Right atrium auricular region (tissue), 2 donors: ENCODE results near the gene STARD9. TPM values are rescaled to one million over a fixed set of nuclear protein-coding genes. Genes with fewer than 3 reads are reported as not detected.

Experiments used
- DNase-seq: peaks from one replicate; pipeline ENCODE4 v3.0.0-alpha.2; 2019; ENCODE audit warnings: low spot score
- H3K27ac ChIP-seq, 2 donors: fragments of 200-600 bp; sonication (generic); 1 replicate in 1 of 2; 2 replicates in 1 of 2; pipeline ENCODE4 v1.5.1; 2016 to 2019
- H3K27me3 ChIP-seq, 2 donors: fragments of 200-600 bp; sonication (generic); one replicate each; pipeline versions ENCODE4 v1.5.1 to v1.6.0; 2017 to 2019
- H3K36me3 ChIP-seq: fragments of 200-600 bp; sonication (generic); one replicate; pipeline ENCODE4 v1.5.1; 2016
- H3K4me1 ChIP-seq, 2 donors: fragments of 200-600 bp; sonication (generic); one replicate each; pipeline versions ENCODE4 v1.5.1 to v1.6.0; 2017 to 2019
- H3K4me3 ChIP-seq, 2 donors: fragments of 200-600 bp; sonication (generic); 1 replicate in 1 of 2; 2 replicates in 1 of 2; pipeline ENCODE4 v1.5.1; 2017 to 2019; ENCODE audit warnings: mild to moderate bottlenecking in 1 of 2, moderate library complexity in 1 of 2
- H3K9me3 ChIP-seq, 2 donors: fragments of 200-600 bp; sonication (generic); one replicate each; pipeline ENCODE4 v1.5.1; 2019
- CTCF ChIP-seq, 2 donors: fragments of 200-600 bp; sonication (generic); IDR thresholded peaks; one replicate each; pipeline ENCODE4 v1.5.1; 2019; ENCODE audit warnings: antibody characterized with exemption in 2 of 2
- total RNA-seq, 2 donors: library from RNA; depleted of rRNA; stranded (reverse); fragments of >200 nt; gene quantifications; one replicate each; pipeline ENCODE4 v1.1.0, GENCODE V29; 2016

Gene STARD9
- 1 to 10 TPM; 8.3 to 8.8 TPM for total RNA-seq

- no peak for TF ChIP-seq CTCF (IDR thresholded peaks at IDR 0.05)
- DNase-seq: peak; percentile 97
- Histone ChIP-seq H3K27me3 (no peaks in the 10 kb centered on the region), H3K4me3 (peak within 1 kb of the TSS; percentile 70 to 91), H3K4me1 (peaks cover 0 to 45% of the 10 kb centered on the region in 2 donors), H3K27ac (peak within 1 kb of the TSS; percentile 94 to 95), H3K9me3 (no peaks in the 10 kb centered on the region), H3K36me3 (no peaks in the 10 kb centered on the region)
These were observed at the start of gene STARD9 for GRCh38 chr15:42575188-42576039. STARD9 (plus strand) TSS chr15:42575606; CDS start chr15:42575716, 110 bp downstream.

- Histone ChIP-seq H3K9me3 (no peaks in the 10 kb centered on the region), H3K36me3 (peaks cover 17% of the 10 kb centered on the region), H3K27ac (no peak overlapping the region), H3K4me3 (no peak overlapping the region), H3K27me3 (no peaks in the 10 kb centered on the region), H3K4me1 (no peaks in the 10 kb centered on the region)
- no peak for TF ChIP-seq CTCF (IDR thresholded peaks at IDR 0.05)
- DNase-seq: no peak
These were observed 46.4 kb upstream of the STARD9 start for GRCh38 chr15:42528970-42529369.

GRCh38 chr15:42533246-42533645, 42.2 kb upstream of the STARD9 start:
- H3K27me3 ChIP-seq: no peaks in the 10 kb centered on the region
- H3K36me3 ChIP-seq: peaks cover 17% of the 10 kb centered on the region
- DNase-seq: no peak
- no peak overlapping the region for H3K4me3 ChIP-seq
- no peaks in the 10 kb centered on the region for H3K9me3 ChIP-seq
- H3K27ac ChIP-seq: no peak overlapping the region
- H3K4me1 ChIP-seq: no peaks in the 10 kb centered on the region
- no peak for TF ChIP-seq CTCF (IDR thresholded peaks at IDR 0.05)

- Histone ChIP-seq H3K4me3 (no peak overlapping the region), H3K27me3 (no peaks in the 10 kb centered on the region), H3K9me3 (no peaks in the 10 kb centered on the region), H3K27ac (no peak overlapping the region), H3K36me3 (peaks cover 21% of the 10 kb centered on the region), H3K4me1 (peaks cover 0 to 23% of the 10 kb centered on the region in 2 donors)
- no peak for DNase-seq
- TF ChIP-seq CTCF (IDR thresholded peaks at IDR 0.05): no peak
These were observed 30.4 kb upstream of the STARD9 start for GRCh38 chr15:42544853-42545629.

GRCh38 chr15:42547918-42548248, 27.5 kb upstream of the STARD9 start:
- TF ChIP-seq CTCF (IDR thresholded peaks at IDR 0.05): no peak
- Histone ChIP-seq H3K4me3 (peak overlapping the region; percentile 82 to 83), H3K27ac (peak overlapping the region; percentile 87 to 89), H3K27me3 (no peaks in the 10 kb centered on the region), H3K4me1 (peaks cover 0 to 24% of the 10 kb centered on the region in 2 donors), H3K9me3 (no peaks in the 10 kb centered on the region), H3K36me3 (peaks cover 21% of the 10 kb centered on the region)
- DNase-seq: no peak
